LNCaP clone FGC (cell line): ENCODE results near the gene ESCO1.

Experiments
- DNase-seq: peaks from one replicate; pipeline ENCODE4 v3.0.0-alpha.2; 2011; ENCODE audit warnings: low read depth
- H3K4me3 ChIP-seq: 2 replicates; pipeline ENCODE4 v1.5.1; 2011; ENCODE audit warnings: mild to moderate bottlenecking, low read depth, low read length, control low read depth
- CTCF ChIP-seq: IDR thresholded peaks from 2 replicates; pipeline ENCODE4 v1.5.1; 2012; ENCODE audit warnings: mild to moderate bottlenecking; ENCODE audit not compliant: control insufficient read depth, insufficient read depth; ENCODE audit errors: extremely low read depth

Gene ESCO1

GRCh38 chr18:21489119-21489750 is 111.3 kb downstream of the ESCO1 start:
- no peak overlapping the region for H3K4me3 ChIP-seq
- TF ChIP-seq CTCF: peak; percentile 91
- DNase-seq: peak; percentile 25

- no peak for TF ChIP-seq CTCF
- DNase-seq: no peak
- no peak overlapping the region for H3K4me3 ChIP-seq
Observed at GRCh38 chr18:21486905-21487437, 113.5 kb downstream of the ESCO1 start.

DNA sequence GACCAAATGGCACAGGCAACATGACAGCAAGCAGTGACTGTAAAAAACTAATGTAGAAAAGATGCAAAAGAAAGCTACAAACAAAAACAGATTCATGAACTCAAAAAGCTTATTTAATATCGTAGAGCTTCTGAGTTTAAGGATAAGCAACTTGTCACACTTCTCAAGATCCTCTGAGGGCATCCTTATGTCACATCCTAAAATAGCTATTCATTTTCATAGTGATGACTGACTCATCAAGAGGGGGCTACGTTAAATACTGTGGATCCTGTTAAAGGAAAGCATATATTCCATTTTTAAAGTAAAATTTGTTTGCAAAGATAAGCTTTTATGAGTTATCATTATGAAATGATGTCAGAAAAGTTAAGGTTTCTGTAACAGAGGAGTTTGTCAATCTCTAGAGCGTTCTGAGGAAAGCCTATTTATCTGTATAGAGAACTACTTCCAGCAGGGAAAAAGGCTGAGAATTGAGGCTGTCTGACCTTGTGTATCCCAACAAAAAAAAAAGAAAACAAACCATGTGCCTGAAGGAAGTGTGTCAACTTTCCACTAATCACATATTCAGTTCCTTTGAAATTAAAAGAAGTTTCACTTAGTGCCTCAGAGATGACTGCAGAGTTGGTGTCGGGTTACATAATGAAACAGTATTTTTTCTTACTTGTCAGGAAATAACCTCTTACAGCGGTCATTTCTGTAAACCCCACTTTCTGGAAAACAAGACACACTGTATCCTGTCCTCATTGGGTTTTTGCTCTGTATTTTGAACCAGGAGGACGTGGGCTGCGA is 115.5 kb downstream of the ESCO1 start:
- no peak overlapping the region for H3K4me3 ChIP-seq
- no peak for DNase-seq
- no peak for TF ChIP-seq CTCF

GRCh38 chr18:21483051-21483450 is 117.5 kb downstream of the ESCO1 start:
- H3K4me3 ChIP-seq: no peak overlapping the region
- no peak for DNase-seq
- no peak for TF ChIP-seq CTCF

DNA sequence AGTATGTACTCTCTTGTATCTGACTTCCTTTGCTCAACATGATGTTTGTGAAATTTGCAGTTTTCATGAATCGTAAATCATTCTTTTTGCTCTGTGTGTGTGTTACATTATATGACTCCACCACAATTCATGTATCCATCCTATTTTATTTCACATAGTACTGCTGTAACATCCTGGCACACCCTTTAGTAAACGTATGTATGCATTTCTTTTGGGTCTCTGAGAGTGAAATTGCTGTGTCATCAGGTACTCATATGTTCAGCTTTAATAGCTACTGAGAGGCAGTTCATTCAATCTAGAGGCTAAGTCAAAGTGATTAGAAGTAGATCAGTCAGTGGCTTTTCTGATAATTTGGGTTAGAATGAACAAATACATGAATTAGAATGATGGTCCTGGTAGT is 118.8 kb downstream of the ESCO1 start:
- H3K4me3 ChIP-seq: no peak overlapping the region
- no peak for DNase-seq
- no peak for TF ChIP-seq CTCF

- H3K4me3 ChIP-seq: no peak overlapping the region
- DNase-seq: no peak
- TF ChIP-seq CTCF: no peak
Observed at GRCh38 chr18:21479721-21480120, 120.8 kb downstream of the ESCO1 start.
